ENCODE data around the gene DNAH5.

GRCh38 chr5:13704396-13704795 lies 240.1 kb downstream of the DNAH5 start:
- TF ChIP-seq, protein P1, sequence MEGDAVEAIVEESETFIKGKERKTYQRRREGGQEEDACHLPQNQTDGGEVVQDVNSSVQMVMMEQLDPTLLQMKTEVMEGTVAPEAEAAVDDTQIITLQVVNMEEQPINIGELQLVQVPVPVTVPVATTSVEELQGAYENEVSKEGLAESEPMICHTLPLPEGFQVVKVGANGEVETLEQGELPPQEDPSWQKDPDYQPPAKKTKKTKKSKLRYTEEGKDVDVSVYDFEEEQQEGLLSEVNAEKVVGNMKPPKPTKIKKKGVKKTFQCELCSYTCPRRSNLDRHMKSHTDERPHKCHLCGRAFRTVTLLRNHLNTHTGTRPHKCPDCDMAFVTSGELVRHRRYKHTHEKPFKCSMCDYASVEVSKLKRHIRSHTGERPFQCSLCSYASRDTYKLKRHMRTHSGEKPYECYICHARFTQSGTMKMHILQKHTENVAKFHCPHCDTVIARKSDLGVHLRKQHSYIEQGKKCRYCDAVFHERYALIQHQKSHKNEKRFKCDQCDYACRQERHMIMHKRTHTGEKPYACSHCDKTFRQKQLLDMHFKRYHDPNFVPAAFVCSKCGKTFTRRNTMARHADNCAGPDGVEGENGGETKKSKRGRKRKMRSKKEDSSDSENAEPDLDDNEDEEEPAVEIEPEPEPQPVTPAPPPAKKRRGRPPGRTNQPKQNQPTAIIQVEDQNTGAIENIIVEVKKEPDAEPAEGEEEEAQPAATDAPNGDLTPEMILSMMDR (IDR thresholded peaks at IDR 0.05): no peak
- no peak for TF ChIP-seq POLR2AphosphoS5 (IDR thresholded peaks at IDR 0.05; ENCODE audit: insufficient read depth in 1 of 2, low read depth in 1 of 2)
- no peak for TF ChIP-seq POLR2A (IDR thresholded peaks at IDR 0.05)

Data from vagina (tissue), 2 donors.